ENCODE results near the gene FAM20A. TPM values are rescaled to one million over a fixed set of nuclear protein-coding genes. Genes with fewer than 3 reads are reported as not detected.

The FAM20A gene
- total RNA-seq, 4 donors from 2014 or later: 13.1 to 55.8 (median 15.1) TPM

DNA sequence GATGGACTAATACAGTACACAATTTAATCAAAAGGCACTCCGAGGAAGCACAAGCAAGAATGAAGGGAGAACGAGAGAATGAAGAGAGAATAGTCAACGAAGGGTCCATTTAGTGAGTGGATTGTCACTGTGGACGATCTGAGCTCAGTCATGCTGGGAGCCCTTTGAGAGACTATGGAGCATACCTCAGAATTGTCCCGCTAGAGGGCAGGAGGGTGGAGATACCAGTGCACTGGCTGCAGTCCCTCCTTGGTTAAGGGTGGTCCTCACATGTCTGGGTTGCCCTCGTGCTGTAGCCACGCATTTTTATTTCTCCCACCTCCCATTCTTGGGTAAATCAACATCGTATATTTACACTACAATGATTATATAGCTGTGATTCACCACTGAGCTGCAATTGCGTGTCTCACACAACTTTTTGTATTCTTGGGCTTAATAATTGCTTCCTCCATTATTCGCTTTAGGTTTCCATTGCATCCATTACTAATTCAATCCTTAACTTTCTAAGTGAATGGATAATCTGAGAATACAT, 33.2 kb upstream of the FAM20A start:
- DNase-seq (ENCODE audit: low spot score) (no peak), ATAC-seq (ENCODE audit: low FRiP score) (no peak)
- TF ChIP-seq, protein P1, sequence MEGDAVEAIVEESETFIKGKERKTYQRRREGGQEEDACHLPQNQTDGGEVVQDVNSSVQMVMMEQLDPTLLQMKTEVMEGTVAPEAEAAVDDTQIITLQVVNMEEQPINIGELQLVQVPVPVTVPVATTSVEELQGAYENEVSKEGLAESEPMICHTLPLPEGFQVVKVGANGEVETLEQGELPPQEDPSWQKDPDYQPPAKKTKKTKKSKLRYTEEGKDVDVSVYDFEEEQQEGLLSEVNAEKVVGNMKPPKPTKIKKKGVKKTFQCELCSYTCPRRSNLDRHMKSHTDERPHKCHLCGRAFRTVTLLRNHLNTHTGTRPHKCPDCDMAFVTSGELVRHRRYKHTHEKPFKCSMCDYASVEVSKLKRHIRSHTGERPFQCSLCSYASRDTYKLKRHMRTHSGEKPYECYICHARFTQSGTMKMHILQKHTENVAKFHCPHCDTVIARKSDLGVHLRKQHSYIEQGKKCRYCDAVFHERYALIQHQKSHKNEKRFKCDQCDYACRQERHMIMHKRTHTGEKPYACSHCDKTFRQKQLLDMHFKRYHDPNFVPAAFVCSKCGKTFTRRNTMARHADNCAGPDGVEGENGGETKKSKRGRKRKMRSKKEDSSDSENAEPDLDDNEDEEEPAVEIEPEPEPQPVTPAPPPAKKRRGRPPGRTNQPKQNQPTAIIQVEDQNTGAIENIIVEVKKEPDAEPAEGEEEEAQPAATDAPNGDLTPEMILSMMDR (IDR thresholded peaks at IDR 0.05): no peak

DNA sequence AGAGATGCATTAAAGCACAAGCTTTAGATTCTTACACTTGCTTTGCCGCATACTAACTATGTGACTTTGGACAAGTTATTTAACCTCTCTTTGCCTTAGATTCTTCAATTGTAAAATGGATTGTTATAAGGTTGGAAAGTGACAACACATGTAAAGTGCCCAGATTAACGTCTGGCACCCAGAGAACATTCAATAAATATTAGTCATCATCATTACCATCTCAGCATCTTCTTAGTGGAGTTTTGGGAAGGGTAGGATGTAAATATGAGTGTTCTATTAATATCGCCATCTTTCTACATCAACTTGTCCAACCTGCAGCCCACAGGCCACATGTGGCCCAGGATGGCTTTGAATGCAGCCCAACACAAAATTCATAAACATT, 27.4 kb upstream of the FAM20A start:
- no peak for DNase-seq (ENCODE audit: low spot score)
- TF ChIP-seq, protein P1 (IDR thresholded peaks at IDR 0.05): no peak
- no peak for ATAC-seq (ENCODE audit: low FRiP score)

DNA sequence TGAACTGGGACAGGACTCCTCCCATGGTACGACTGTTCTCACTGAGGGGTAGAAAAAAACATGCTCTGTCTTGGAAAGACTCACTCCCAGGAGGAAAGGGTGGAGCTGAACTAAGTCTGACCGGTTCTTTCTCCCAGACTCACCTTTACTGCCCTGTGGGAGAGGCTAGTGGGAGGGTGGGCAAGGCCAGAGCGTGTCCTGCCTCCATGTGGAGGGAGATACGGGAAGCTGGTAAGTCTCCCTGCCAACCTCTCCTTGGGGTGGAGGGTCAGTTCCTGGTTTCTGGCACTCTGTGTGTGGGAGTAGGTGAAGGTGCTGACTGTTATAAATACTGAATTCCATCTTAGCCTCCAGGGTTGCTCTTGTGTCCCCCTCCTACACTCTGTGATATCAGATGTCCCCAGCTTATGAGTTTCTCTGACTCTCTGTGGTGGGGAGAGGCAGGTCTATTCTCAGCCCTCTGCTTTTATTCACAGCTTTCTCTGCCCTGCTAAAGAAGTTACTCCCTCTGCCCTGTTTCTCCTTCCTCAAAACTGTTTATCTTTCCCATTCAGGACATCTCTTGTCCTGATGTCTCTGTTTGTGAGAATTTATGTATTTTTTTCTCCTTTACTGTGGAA, 26.9 kb upstream of the FAM20A start:
- no peak for DNase-seq (ENCODE audit: low spot score)
- TF ChIP-seq, protein P1 (IDR thresholded peaks at IDR 0.05): no peak
- peak; percentile 86 for ATAC-seq (ENCODE audit: low FRiP score)

DNA sequence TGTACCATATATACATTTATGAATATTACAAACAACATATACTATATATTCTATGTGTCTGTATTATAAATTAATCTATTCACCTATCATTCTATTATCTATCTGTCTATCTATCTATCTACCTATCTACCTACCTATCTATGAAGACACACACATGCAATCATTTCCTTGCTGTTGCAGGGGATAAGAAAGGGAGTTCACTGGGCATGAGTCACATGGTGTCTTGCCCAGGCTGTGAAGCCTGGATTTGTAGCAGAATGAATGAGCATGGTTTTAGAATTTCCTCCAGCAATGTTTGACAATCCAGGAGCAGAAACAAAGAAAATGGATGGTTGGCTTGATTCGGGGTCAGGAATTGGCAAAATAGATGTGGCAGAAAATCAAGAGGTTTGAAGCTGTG, 23.2 kb upstream of the FAM20A start:
- ATAC-seq (ENCODE audit: low FRiP score): no peak
- no peak for DNase-seq (ENCODE audit: low spot score)
- TF ChIP-seq, protein P1 (IDR thresholded peaks at IDR 0.05): no peak

DNA sequence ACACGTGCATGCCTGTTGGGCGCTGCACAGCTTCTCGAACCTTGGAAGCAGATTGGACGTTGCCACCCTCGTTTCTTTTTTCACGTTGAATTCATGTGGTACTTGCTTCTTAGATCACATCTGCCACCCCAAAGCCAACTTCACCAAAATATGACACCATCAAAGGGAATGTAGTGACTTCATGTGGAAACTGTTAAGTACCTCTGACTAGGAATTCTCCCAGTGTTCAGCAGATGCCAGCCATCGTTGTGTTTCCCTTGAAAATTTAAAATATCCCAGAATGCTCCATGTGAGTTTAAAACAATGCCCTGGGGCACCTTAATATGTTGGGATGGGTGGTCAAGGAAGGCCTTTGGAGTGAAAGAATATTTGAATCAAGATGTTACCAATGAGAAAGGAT, 22.6 kb upstream of the FAM20A start:
- TF ChIP-seq, protein P1 (IDR thresholded peaks at IDR 0.05): no peak
- ATAC-seq (ENCODE audit: low FRiP score): no peak
- no peak for DNase-seq (ENCODE audit: low spot score)

DNA sequence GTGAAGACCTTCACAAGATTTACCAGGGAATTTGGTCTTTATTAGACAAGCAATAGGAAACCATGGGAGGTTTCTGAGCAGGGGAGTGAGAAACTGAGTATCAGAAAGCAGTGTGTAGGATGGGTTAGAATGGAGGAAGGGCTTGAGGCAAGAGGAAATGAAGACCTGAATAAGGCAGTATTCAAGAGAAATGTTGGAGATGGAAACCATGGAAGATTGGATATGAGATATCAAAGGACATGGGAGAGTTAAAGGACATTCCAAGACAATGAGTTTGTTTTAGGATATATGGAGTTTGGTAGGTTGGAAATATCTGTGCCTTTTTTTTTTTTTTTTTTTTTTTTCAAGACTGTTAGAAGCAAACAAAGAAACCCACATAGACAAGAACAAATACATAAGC, 21.3 kb upstream of the FAM20A start:
- TF ChIP-seq, protein P1 (IDR thresholded peaks at IDR 0.05): no peak
- ATAC-seq (ENCODE audit: low FRiP score) (no peak), DNase-seq (ENCODE audit: low spot score) (no peak)

DNA sequence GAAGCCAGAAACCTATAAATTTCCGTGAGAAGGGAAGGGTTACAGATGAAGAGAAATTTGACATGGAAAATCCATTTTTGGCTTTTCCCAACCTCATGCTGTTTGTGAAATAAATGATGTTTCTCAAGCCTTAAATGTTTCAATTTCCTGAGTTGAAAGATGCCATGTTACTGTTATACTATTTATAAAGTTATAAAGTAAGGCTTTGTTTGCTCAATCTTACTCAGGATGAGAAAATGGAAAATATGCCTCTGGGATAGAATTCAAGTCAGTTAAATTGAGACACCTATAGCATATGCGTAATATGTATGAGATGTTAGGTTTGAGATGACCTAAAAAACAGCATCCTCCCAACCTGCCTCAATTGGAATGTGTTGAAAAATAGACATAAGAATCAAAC, 19.9 kb upstream of the FAM20A start:
- no peak for DNase-seq (ENCODE audit: low spot score)

More for the DNA sequence above, 19.9 kb upstream of the FAM20A start:
- ATAC-seq (ENCODE audit: low FRiP score): no peak
- TF ChIP-seq, protein P1 (IDR thresholded peaks at IDR 0.05): no peak
